ENCODE results near the gene GOSR1. TPM values are rescaled to one million over a fixed set of nuclear protein-coding genes. Genes with fewer than 3 reads are reported as not detected.
"Not testable (repeated sequence)": the region's sequence is repeated elsewhere in the genome, so short reads cannot be mapped to it uniquely, and the experiment has no call there.

Gene GOSR1
- total and polyA plus RNA-seq, 2 donors (not counting 1 experiment from before 2014, with no cell fraction given), result 19.1 to 66.6 TPM

GRCh38 chr17:30570191-30570590, 93.0 kb downstream of the GOSR1 start:
- POLR2A ChIA-PET, result no interaction called here

GRCh38 chr17:30570596-30571265, 93.5 kb downstream of the GOSR1 start:
- Histone ChIP-seq H2AFZ (ENCODE audit: insufficient read depth, low read depth, low read length, poor library complexity, severe bottlenecking) (no peak overlapping the region), H3K4me3 (ENCODE audit: control extremely low read depth in 1 of 5, extremely low read depth in 1 of 5, insufficient read depth in 1 of 5, low read depth in 2 of 5, low read length in 4 of 5) (no peak overlapping the region), H3K4me1 (ENCODE audit: control insufficient read depth in 2 of 2, insufficient read depth in 2 of 2, low read length in 2 of 2) (no peaks in the 10 kb centered on the region), H3K79me2 (ENCODE audit: control insufficient read depth, insufficient read depth, low read length) (no peaks in the 10 kb centered on the region), H3K36me3 (replicated peaks in 1 of 2; ENCODE audit: control extremely low read depth in 1 of 2, control insufficient read depth in 1 of 2, extremely low read depth in 1 of 2, insufficient read depth in 2 of 2, low read length in 1 of 2) (no peaks in the 10 kb centered on the region), H3K9ac (ENCODE audit: low read length) (no peak overlapping the region), H3K27me3 (replicated peaks in 1 of 4; ENCODE audit: control extremely low read depth in 1 of 4, control insufficient read depth in 3 of 4, insufficient read depth in 4 of 4, low read length in 3 of 4) (no peaks in the 10 kb centered on the region), H4K20me1 (ENCODE audit: control insufficient read depth, insufficient read depth, low read length, poor library complexity, severe bottlenecking) (no peaks in the 10 kb centered on the region), H3K27ac (ENCODE audit: low read length in 2 of 2) (no peak overlapping the region), H3K9me3 (ENCODE audit: control extremely low read depth in 1 of 3, control insufficient read depth in 2 of 3, insufficient read depth in 1 of 3, low read length in 2 of 3) (no peaks in the 10 kb centered on the region), H3K4me2 (replicated peaks; ENCODE audit: low read depth, low read length, poor library complexity, severe bottlenecking) (no peak overlapping the region)
- Mint-ChIP-seq H3K27ac (no peak overlapping the region), H3K4me1 (no peaks in the 10 kb centered on the region), H3K4me3 (no peak overlapping the region), H3K9me3 (ENCODE audit: insufficient read depth) (no peaks in the 10 kb centered on the region), H3K27me3 (peaks cover 9% of the 10 kb centered on the region)
- POLR2A ChIA-PET, result no interaction called here
- CTCF ChIA-PET, result no interaction called here
- no peak for ATAC-seq (ENCODE audit: low read depth)
- no peak for DNase-seq
- TF ChIP-seq CTCF (IDR thresholded peaks at IDR 0.05) (no peak), EZH2 (IDR thresholded peaks at IDR 0.05; ENCODE audit: borderline replicate concordance, insufficient read depth, low read depth, low read length, poor library complexity, severe bottlenecking) (no peak)
- intact Hi-C loops (cut with micrococcal nuclease), result no loop called here
- WGBS (ENCODE audit: insufficient coverage), result 44% methylated on average over 3 of the region's 9 CpGs

More at GRCh38 chr17:30570191-30570590, 93.0 kb downstream of the GOSR1 start:
- H3K4me2 ChIP-seq (replicated peaks; ENCODE audit: low read depth, low read length, poor library complexity, severe bottlenecking), result no peak overlapping the region
- H2AFZ ChIP-seq (ENCODE audit: insufficient read depth, low read depth, low read length, poor library complexity, severe bottlenecking), result no peak overlapping the region
- ATAC-seq (ENCODE audit: low read depth) (no peak), DNase-seq (no peak)
- no peak overlapping the region for H3K4me3 ChIP-seq (ENCODE audit: control extremely low read depth in 1 of 5, extremely low read depth in 1 of 5, insufficient read depth in 1 of 5, low read depth in 2 of 5, low read length in 4 of 5)
- no peaks in the 10 kb centered on the region for H3K79me2 ChIP-seq (ENCODE audit: control insufficient read depth, insufficient read depth, low read length)
- H3K27ac ChIP-seq (ENCODE audit: low read length in 2 of 2), result no peak overlapping the region
- Mint-ChIP-seq H3K27ac (no peak overlapping the region), H3K4me3 (no peak overlapping the region), H3K9me3 (ENCODE audit: insufficient read depth) (no peaks in the 10 kb centered on the region), H3K27me3 (peaks cover 9% of the 10 kb centered on the region), H3K4me1 (no peaks in the 10 kb centered on the region)
- CTCF ChIA-PET, result no interaction called here
- H3K27me3 ChIP-seq (replicated peaks in 1 of 4; ENCODE audit: control extremely low read depth in 1 of 4, control insufficient read depth in 3 of 4, insufficient read depth in 4 of 4, low read length in 3 of 4), result no peaks in the 10 kb centered on the region
- intact Hi-C loops (cut with micrococcal nuclease), result no loop called here
- no peaks in the 10 kb centered on the region for H3K9me3 ChIP-seq (ENCODE audit: control extremely low read depth in 1 of 3, control insufficient read depth in 2 of 3, insufficient read depth in 1 of 3, low read length in 2 of 3)
- TF ChIP-seq CTCF (IDR thresholded peaks at IDR 0.05) (no peak), EZH2 (IDR thresholded peaks at IDR 0.05; ENCODE audit: borderline replicate concordance, insufficient read depth, low read depth, low read length, poor library complexity, severe bottlenecking) (no peak)
- no peaks in the 10 kb centered on the region for H3K4me1 ChIP-seq (ENCODE audit: control insufficient read depth in 2 of 2, insufficient read depth in 2 of 2, low read length in 2 of 2)
- no CpG with 5 or more reads among the region's 2 CpGs for WGBS (ENCODE audit: insufficient coverage)
- H3K36me3 ChIP-seq (replicated peaks in 1 of 2; ENCODE audit: control extremely low read depth in 1 of 2, control insufficient read depth in 1 of 2, extremely low read depth in 1 of 2, insufficient read depth in 2 of 2, low read length in 1 of 2), result no peaks in the 10 kb centered on the region
- no peak overlapping the region for H3K9ac ChIP-seq (ENCODE audit: low read length)
- no peaks in the 10 kb centered on the region for H4K20me1 ChIP-seq (ENCODE audit: control insufficient read depth, insufficient read depth, low read length, poor library complexity, severe bottlenecking)

GRCh38 chr17:30571404-30571803, 94.2 kb downstream of the GOSR1 start:
- H4K20me1 ChIP-seq (ENCODE audit: control insufficient read depth, insufficient read depth, low read length, poor library complexity, severe bottlenecking); H3K4me3 ChIP-seq (ENCODE audit: control extremely low read depth in 1 of 5, extremely low read depth in 1 of 5, insufficient read depth in 1 of 5, low read depth in 2 of 5, low read length in 4 of 5); intact Hi-C loops (cut with micrococcal nuclease); POLR2A ChIA-PET; H3K27ac Mint-ChIP-seq; H3K4me1 ChIP-seq (ENCODE audit: control insufficient read depth in 2 of 2, insufficient read depth in 2 of 2, low read length in 2 of 2); H3K4me2 ChIP-seq (replicated peaks; ENCODE audit: low read depth, low read length, poor library complexity, severe bottlenecking); H3K36me3 ChIP-seq (replicated peaks in 1 of 2; ENCODE audit: control extremely low read depth in 1 of 2, control insufficient read depth in 1 of 2, extremely low read depth in 1 of 2, insufficient read depth in 2 of 2, low read length in 1 of 2); H3K4me3 Mint-ChIP-seq; H3K27ac ChIP-seq (ENCODE audit: low read length in 2 of 2); CTCF ChIA-PET; DNase-seq; H3K4me1 Mint-ChIP-seq; H3K27me3 Mint-ChIP-seq; H3K79me2 ChIP-seq (ENCODE audit: control insufficient read depth, insufficient read depth, low read length); H3K9me3 Mint-ChIP-seq (ENCODE audit: insufficient read depth); ATAC-seq (ENCODE audit: low read depth); H3K9me3 ChIP-seq (ENCODE audit: control extremely low read depth in 1 of 3, control insufficient read depth in 2 of 3, insufficient read depth in 1 of 3, low read length in 2 of 3); H3K9ac ChIP-seq (ENCODE audit: low read length); H2AFZ ChIP-seq (ENCODE audit: insufficient read depth, low read depth, low read length, poor library complexity, severe bottlenecking); H3K27me3 ChIP-seq (replicated peaks in 1 of 4; ENCODE audit: control extremely low read depth in 1 of 4, control insufficient read depth in 3 of 4, insufficient read depth in 4 of 4, low read length in 3 of 4): not testable (repeated sequence)
- WGBS (ENCODE audit: insufficient coverage), result 93% methylated on average over 14 of the region's 14 CpGs
